Neutrophil (primary cell): ENCODE results near the gene KLHL25.

Experiments used
- H3K27ac ChIP-seq: fragments of 200-600 bp; sonication (generic); 2 replicates; pipeline ENCODE4 v1.5.1; 2016; ENCODE audit warnings: mild to moderate bottlenecking, moderate library complexity
- H3K27me3 ChIP-seq: fragments of 200-600 bp; sonication (generic); 2 replicates; pipeline ENCODE4 v1.6.0; 2016; ENCODE audit warnings: mild to moderate bottlenecking
- H3K36me3 ChIP-seq: fragments of 200-600 bp; sonication (generic); 2 replicates; pipeline ENCODE4 v1.5.1; 2017
- H3K4me1 ChIP-seq, 2 experiments: fragments of 200-600 bp in 1 of 2; sonication (generic) in 1 of 2; 1 replicate in 1 of 2; 2 replicates in 1 of 2; pipeline versions ENCODE4 v1.5.1 to v1.6.1; 2013 to 2016; ENCODE audit warnings: low read depth in 1 of 2, low read length in 1 of 2, mild to moderate bottlenecking in 1 of 2, moderate library complexity in 1 of 2; ENCODE audit not compliant: control insufficient read depth in 1 of 2, insufficient read depth in 1 of 2
- H3K4me3 ChIP-seq, 2 experiments: fragments of 200-600 bp in 1 of 2; sonication (generic) in 1 of 2; 1 replicate in 1 of 2; 2 replicates in 1 of 2; pipeline ENCODE4 v1.5.1; 2013 to 2016; ENCODE audit warnings: low read depth in 1 of 2, low read length in 1 of 2, mild to moderate bottlenecking in 1 of 2, moderate library complexity in 1 of 2
- H3K9me3 ChIP-seq: fragments of 200-600 bp; sonication (generic); 2 replicates; pipeline ENCODE4 v1.5.1; 2016
- TF ChIP-seq, protein P1 (sequence below): fragments of 200-600 bp; sonication (generic); IDR thresholded peaks from 2 replicates; pipeline ENCODE4 v1.5.1; 2016; ENCODE audit warnings: antibody characterized with exemption

KLHL25 gene

DNA sequence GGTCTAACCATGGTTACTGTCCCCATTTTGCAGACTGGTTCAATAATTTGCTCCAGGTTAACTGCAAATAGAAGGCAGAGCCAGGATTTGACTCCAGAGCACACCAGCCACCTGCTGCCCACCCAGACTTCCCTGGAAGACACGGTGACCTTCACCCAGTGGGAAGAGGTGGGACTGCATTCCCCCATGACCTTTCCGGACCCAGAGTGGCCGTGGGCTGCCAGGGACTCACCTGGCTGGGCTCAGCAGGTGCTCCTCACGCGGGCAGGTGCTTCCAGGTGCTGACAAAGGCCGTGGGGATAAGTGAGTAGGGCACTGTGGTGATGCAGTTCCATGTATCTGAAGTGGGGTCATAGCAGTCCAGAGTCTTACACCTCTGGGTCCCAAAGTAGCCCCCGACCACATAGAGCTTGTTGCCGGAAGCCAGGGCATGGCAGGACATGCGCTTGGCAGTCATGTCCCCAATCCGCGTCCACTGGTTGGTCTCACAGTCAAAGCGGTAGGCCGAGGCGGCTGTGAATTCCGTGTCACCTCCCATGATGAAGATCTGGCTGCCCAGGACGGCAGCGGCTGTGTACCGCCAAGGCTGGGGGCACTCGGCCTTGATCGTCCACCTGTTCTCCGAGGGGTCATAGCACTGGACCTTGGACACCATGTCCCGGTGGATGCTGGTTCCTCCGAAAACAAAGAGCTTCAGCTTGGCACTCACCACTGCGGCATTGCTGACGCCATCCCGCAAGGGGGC is 26.8 kb downstream of the KLHL25 start:
- no peaks in the 10 kb centered on the region for H3K36me3 ChIP-seq
- H3K4me3 ChIP-seq: no peak overlapping the region
- H3K9me3 ChIP-seq: no peaks in the 10 kb centered on the region
- H3K4me1 ChIP-seq: no peaks in the 10 kb centered on the region
- TF ChIP-seq, protein P1, sequence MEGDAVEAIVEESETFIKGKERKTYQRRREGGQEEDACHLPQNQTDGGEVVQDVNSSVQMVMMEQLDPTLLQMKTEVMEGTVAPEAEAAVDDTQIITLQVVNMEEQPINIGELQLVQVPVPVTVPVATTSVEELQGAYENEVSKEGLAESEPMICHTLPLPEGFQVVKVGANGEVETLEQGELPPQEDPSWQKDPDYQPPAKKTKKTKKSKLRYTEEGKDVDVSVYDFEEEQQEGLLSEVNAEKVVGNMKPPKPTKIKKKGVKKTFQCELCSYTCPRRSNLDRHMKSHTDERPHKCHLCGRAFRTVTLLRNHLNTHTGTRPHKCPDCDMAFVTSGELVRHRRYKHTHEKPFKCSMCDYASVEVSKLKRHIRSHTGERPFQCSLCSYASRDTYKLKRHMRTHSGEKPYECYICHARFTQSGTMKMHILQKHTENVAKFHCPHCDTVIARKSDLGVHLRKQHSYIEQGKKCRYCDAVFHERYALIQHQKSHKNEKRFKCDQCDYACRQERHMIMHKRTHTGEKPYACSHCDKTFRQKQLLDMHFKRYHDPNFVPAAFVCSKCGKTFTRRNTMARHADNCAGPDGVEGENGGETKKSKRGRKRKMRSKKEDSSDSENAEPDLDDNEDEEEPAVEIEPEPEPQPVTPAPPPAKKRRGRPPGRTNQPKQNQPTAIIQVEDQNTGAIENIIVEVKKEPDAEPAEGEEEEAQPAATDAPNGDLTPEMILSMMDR: no peak
- H3K27me3 ChIP-seq: peaks cover 4% of the 10 kb centered on the region
- no peak overlapping the region for H3K27ac ChIP-seq

DNA sequence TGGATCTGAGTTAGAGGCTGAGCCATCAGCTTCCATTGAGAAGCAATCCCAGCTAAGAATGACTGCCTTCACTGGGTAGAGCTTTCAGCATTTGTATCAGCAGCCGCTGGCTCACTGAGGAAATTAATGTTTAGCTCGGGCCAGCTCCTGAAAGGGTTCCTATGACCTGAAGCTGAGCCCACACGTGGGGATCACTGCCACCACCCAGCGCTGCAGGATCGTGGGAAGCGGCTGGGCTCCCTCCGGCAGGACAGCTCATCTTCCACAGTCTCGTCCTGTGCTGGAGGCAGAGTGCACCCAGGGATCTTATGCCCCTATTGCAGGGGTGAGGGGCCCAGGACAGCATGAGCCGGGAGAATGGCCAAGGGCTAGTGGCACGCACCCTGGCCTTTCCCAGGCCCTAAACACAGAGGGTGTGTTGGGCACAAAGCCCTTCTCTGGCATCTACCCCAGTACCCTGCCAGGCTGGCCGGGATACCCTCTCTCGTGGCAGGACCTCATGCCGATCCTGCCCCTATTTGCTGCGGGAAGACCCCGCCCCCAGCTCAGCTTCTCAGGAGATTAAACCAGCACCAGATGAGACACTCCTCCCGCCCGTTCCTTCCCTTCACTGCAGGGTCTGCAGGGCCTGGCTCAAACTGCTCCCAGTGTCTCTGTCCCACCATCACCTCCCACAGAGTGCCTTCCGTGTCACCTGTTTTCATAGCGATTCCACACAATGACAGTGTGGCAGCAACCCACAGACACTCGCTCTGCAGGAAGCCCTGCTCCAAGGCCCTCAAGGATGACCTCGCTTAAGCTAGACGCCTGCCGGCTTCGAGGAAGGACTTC is 28.5 kb downstream of the KLHL25 start:
- TF ChIP-seq, protein P1: no peak
- Histone ChIP-seq H3K4me3 (no peak overlapping the region), H3K27me3 (peaks cover under 1% of the 10 kb centered on the region), H3K27ac (no peak overlapping the region), H3K4me1 (no peaks in the 10 kb centered on the region), H3K9me3 (no peaks in the 10 kb centered on the region), H3K36me3 (no peaks in the 10 kb centered on the region)

DNA sequence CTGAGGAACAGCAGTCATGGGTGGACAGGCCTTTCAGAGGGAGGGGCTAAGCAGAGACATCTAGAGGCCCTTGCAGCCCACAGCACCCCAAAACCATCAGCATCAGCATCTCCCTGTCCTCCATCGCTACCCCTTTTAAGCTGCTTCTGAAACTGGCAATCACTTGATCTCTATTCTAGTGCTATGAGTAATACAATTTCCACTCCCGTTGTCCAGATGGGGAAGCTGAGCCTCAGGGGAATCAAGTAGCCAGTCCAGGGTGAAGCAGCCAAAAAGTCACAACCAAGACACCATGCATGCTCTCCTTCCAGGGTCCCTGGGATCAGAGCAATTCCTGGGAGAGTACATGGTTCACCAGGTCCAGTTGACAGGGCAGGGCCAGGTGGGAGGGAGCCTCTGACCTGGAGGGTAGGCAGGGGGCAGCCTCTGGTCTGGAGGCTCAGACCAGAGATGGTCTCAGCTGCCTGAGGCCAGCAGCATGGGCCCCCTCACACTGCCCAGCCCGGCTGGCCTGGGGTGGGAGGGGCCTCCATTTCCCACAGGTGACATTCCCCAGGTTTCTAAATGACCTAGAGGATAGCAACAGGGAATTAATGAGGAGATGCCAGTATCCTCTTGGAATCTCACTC is 30.0 kb downstream of the KLHL25 start:
- Histone ChIP-seq H3K9me3 (no peaks in the 10 kb centered on the region), H3K27me3 (no peaks in the 10 kb centered on the region), H3K36me3 (no peaks in the 10 kb centered on the region), H3K27ac (no peak overlapping the region), H3K4me1 (no peaks in the 10 kb centered on the region), H3K4me3 (no peak overlapping the region)
- TF ChIP-seq, protein P1: no peak

DNA sequence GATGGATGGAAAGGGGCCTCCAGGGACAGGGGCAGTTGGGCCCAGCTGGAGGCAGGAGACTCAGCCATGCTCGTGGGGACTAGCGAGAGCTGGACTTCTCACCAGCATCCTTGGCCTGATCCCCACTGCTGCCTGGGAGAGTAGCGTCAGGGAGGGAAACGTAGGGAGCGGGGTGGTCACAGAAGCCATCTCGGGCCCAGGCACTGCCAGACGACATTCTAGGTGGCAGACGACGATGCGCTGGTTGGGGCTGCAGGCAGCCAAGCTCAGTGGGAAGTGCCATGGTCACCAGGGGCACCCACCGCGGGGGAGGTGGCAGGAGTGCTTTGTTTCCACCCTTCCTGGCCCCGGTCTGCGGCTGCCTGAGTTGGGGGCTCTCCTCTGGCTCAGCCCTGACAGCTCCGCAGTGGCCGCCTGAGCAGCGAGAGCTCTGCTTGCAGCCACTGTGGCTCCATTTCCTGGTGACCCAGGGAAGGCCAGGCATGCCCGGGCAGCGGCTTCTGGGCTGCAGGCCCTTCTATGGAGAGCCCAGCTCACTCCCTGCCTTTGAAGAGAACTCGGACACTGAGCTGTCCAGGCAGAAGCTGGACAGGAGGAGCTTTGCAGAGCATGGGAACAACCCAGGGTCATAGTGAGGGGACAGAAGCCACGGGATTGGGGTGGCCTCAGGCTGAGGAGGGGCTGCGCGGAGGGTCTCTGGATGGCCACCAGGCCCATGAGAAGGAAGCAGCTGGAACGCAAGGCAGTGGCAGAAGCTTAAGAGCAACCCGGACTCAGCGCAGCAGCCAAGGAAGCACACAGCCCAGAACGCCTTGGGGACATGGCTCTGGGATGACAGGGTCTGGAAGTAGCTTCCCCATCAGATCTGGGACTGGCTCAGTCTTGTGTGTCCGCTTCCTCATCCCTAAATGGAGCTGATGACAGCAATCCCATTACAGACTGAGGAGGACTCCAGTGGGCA is 30.8 kb downstream of the KLHL25 start:
- TF ChIP-seq, protein P1: no peak
- H3K4me3 ChIP-seq: no peak overlapping the region
- H3K27ac ChIP-seq: no peak overlapping the region

DNA sequence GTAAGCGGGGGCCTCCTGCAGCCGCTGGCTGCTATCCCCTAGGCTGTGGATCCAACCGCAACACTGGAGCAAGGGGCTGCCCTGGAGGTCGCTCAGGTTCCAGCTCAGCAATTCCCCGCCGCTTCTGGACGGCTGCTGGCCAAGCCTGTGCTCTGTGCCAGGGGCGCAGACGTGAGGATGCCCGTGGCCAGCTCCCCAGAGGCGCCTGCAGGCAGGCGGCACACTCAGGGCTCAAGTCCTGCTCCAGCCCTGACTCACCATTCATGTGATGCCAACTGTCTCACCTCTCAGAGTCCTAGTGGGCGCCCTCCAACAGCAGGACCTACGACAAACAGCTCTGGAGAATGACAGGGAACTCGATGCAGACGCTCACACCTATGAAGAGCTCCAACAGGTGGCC is 31.6 kb downstream of the KLHL25 start:
- H3K27ac ChIP-seq: no peak overlapping the region
- H3K4me3 ChIP-seq: no peak overlapping the region
- no peaks in the 10 kb centered on the region for H3K9me3 ChIP-seq
- TF ChIP-seq, protein P1: no peak
- H3K4me1 ChIP-seq: no peaks in the 10 kb centered on the region
- no peaks in the 10 kb centered on the region for H3K36me3 ChIP-seq
- H3K27me3 ChIP-seq: no peaks in the 10 kb centered on the region

More for the DNA sequence above, 30.8 kb downstream of the KLHL25 start:
- Histone ChIP-seq H3K4me1 (no peaks in the 10 kb centered on the region), H3K36me3 (no peaks in the 10 kb centered on the region), H3K27me3 (no peaks in the 10 kb centered on the region), H3K9me3 (no peaks in the 10 kb centered on the region)
